Stimulated activated CD4-positive, alpha-beta T cell treated with anti-CD3 and anti-CD28 coated beads, Interleukin-1b, Interleukin-23, amount 100 ng/mL, for 48 hours (primary cell): ENCODE data around the gene CENPU.
"Not testable (repeated sequence)": the region's sequence is repeated elsewhere in the genome, so short reads cannot be mapped to it uniquely, and the experiment has no call there.

Experiments
- DNase-seq: peaks from one replicate; pipeline ENCODE4 v3.0.0-alpha.2; 2020

The CENPU gene

DNA sequence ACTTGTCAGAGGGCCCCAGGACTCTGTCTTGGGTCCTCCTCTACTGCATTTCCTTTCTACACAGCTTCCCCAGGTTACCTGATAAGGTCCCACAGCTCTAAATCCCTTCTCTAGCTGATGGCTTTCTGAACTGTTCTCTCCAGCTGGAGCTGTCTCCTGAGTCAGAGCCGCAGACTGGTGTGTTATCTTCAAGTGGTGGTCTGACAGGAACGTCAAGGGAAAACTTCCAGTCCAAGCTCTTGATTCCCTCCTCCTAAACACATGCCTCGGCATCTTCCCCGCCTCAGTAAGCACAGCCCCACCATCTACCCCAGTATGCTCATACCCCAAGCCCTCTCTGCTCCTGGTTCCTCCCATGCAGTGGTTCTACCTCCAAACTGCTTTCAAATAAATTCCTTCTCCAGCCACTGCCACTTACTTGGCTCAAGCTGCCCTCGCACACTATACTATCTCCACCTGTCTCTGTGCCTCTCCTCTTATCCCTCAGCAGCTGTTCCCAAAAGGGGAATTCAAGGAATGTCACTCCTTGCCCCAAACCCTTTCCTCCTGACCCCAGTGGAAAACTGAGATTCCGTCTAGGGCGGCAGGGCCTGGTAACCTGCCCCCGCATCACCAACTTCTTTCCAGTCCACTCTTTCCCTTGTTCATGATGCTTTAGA is 17.2 kb upstream of the CENPU start:
- no peak for DNase-seq

DNA sequence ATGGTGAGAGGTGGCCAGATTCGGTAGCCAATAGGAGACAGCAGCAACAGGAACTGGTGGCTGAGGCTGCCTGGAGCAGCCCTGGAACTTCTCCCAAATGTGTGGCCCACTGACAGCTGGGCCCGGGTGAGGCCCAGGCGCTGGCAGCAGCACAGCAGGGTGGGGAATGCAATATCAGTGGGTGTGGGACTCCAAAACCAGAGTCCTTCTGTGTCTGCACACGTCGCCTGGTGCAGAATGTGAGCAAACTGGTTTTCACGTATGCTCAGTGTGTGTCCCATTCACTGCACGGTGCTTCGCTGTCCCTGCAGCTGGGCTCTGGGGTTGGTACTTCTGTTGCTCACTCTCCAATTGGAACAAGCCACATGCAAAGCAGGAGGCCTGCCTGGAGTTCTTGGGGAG is 14.4 kb upstream of the CENPU start:
- no peak for DNase-seq

DNA sequence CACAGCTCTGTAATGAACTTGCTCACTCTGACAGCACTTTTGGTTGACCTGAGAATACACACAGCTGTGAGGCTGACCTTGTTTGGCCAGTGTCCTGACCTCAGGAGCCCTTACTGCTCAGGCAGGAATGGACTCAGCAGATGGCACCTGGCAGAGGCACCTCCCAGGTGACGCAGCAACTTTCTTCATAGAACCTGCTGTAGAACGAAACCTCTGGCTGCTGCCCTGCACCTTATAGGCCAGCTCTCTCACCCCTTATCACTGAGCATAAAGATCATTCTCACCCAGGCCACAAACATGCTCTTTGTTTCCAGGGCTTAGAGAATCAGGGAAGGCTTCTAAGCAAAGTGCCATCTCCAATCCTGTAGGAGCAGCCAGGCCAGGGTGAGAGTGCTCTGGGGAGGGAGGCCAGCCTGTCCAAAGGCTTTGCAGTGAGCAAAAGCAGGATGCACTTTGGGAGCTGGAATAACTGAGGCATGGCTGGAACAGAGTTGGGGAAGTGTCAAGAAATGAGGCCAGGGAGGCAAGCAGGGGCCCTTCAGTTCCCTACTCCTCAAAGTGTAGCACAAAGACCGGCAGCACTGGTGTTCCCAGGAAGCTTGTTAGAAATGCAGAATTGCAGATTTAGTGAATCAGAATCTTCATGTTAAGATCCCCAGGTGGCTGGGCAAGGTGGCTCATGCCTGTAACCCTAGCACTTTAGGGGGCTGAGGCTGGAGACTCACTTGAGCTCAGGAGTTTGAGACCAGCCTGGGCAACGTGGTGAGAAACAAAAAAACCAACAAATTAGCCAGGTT is 13.3 kb upstream of the CENPU start:
- DNase-seq, result no peak

DNA sequence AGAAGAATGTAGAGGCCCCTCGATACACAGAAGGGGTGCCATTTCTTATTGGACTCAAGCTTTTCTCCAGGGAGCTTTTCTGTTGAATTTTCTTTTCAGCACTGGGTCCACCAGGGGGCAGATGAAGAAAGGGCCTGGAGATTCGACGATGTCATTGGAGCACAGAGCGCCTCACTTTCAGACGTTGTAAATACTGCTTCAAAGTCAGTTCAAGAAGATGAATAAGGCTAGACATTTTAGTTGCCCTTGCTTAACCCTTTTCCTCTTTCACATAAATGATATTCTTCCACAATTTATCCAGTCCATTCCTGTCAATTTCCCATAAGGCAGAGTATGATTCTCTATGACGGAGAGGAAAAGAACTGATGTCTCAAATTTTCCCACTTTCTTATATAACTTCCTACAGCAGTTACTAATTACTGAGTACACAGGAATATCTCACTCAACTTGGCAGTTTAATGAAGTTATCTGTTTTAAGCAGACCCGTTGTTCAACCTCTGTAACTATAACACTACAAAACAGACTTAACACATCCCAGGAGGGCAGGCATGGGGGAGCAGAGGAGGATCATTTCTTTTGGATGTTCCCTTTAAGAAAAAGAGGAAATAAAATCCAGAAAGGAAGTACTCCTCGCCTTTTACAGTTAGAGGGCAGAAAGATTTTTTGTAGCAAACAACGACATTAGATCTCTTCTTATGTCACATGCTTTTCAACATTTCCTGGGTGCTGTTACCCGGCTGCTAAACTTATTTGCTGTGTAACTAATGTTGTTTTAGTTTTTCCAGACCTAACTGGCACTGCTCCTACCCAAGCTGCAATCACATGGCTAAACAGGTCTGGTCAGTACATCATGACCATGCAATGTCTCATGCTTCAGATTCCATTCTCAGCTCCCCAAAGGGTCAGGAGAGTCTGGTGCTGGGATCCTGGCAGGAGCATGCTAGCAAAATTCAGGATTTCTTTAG is 12.2 kb upstream of the CENPU start:
- peak; percentile 69 for DNase-seq

DNA sequence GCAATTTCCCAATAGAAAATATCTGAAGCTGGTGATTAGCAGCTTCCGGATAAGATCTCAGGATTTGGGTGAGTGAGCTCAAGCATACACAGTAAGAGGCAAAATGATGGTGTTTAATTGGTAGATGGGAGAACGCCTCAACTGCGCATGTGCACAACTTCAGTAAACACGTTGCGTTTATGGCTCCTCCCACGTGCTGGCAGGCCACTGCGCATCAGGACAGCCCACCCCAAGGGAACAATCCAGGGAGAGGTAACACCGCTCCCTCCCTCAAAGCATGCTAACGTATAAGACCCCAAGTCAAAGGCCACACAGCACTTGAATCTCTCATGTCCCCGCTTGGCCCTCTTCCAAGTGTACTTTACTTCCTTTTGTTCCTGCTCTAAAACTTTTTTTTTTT is 10.3 kb upstream of the CENPU start:
- no peak for DNase-seq

DNA sequence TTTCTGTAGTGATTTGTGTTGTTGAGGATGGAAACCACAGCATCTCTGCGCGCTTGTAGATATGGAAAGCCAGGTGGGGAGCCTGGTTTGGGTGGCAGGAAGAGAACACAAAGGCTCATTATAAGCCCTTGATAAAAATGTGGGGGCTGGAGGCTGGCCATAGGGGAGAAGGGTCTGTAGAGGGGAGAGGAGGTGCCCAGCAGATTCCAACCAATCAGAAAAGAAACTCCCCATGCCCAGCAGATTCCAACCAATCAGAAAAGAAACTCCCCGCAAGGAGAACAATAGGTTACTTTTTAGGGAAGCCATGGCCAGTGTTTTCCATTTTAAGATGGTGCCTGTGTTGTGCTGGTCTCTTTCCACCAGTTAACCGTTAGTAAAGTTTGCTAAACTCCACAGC is 9.8 kb upstream of the CENPU start:
- no peak for DNase-seq

DNA sequence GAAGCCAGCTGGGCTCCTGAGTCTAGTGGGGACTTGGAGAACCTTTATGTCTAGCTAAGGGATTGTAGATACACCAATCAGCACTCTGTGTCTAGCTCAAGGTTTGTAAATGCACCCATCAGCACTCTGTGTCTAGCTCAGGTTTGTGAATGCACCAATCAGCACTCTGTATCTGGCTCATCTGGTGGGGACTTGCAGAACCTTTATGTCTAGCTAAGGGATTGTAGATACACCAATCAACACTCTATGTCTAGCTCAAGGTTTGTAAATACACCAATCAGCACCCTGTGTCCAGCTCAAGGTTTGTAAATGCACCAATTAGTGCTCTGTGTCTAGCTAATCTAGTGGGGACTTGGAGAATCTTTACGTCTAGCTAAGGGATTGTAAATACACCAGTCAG is 7.8 kb upstream of the CENPU start:
- DNase-seq, result not testable (repeated sequence)

DNA sequence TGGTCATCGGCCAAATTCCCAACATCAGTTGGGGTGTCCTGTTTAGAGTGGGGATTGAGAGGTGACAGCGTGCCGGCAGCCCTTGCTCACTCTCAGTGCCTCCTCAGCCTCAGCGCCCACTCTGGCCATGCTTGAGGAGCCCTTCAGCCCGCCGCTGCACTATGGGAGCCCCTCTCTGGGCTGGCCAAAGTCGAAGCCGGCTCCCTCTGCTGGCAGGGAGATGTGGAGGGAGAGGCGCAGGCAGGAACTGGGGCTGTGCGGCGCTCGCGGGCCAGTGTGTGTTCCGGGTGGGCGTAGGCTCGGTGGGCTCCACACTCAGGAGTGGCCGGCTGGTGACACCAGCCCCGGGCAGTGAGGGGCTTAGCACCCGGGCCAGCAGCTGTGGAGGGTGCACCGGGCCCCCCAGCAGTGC is 7.1 kb upstream of the CENPU start:
- DNase-seq, result no peak

DNA sequence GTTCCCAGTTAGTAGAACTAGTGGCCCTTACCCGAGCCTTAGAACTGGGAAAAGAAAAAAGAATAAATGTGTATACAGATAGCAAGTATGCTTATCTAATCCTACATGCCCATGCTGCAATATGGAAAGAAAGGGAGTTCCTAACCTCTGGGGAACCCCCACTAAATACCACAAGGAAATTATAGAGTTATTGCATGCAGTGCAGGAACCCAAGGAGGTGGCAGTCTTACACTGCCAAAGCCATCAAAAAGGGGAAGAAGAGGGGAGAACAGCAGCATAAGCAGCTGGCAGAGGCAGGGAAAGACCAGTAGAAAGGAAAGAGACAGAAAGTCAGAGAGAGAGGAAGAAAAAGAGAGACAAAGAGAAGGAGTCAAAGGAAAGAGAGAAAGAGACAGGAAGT is 5.7 kb upstream of the CENPU start:
- DNase-seq, result not testable (repeated sequence)

DNA sequence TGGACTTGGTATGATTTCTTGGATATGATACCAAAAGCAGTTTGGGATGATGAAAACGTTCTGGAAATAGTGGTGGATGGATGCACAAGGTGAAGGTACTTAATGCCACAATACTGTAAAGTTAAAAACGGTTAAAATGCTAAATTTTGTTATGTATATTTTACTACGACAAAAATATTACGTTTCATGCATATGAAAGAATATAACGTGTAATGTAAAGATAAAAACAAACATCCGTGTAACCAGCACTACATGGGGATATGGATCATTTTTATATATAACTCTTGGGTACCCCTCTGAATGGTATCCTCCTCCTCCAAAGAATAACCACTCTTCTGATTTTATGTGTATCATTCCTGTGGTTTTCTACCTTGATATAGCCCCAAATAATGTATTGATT is 862 bp upstream of the CENPU start:
- no peak for DNase-seq

DNA sequence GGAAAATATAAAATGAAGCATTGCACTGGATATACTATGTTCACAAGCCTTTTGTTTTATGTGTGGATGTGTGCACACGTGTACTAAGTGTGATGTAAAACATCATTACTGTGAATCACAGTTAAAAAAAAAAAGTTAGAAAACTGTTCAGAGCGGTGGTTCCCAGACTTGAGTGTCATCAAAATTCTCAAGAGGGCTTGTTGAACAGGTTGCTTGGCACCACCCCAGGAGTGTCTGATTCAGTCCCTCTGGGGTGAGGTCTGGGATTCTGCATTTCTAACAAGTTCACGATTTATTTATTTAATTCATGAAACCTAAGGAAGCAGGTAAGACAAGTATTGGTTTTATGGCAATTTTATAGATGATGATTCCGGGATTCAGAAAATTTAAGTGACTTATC is 1.8 kb downstream of the CENPU start:
- DNase-seq, result peak; percentile 24

DNA sequence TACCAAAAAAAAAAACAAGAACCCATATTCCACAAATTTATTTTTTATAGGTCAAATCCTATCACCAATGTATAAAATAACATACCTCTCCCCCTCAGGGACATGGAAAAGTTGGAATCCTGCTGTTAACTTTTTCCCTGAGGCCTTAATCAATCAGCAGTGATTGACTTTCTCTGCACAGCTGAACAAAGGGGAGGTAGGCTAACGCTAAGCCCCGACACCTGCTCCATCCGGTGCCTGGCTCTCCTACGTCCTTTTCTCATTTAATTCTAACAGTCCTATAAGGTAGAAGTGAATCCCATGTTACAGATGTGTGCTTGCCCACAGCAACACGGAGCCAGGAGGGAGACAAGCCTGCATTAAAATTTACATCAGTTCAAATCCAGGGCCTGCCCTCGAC is 2.8 kb downstream of the CENPU start:
- no peak for DNase-seq

DNA sequence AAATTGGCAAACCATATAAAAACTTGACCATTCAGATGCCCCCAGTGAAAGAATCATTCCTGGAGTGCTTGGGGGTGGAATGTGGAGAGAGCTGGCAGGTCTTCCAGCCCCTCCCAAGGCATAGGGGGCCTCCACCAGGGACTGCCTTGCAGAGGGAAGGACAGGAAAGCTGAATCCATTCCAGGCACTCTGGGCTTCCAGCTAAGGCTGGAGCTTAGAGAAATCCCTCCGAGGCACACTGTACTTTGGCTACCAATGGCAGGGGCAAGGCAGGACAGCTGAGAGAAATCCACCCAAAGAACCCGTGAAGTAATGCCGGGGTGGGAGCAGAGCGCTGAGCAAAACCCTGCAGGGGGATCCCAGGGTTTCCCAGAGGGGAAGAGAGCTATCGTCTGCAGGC is 4.0 kb downstream of the CENPU start:
- no peak for DNase-seq

DNA sequence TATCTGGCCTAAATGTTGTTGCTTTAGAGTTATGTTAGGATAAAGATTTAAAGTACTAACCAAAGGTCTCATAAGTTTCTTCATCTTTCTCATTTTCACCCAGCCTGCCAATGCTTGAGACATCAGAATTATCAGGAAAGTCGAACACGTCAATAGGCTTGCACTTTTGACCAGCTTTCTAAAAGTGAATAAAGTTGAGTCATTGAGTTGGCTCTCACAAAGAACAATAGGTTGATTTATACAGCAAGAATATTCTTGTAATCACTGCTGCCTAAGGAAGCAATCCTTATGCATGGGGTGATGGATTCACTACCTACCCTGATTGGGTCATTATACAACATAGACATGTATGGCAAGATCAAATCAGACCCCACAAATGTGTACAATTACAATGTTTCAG is 5.0 kb downstream of the CENPU start:
- no peak for DNase-seq

DNA sequence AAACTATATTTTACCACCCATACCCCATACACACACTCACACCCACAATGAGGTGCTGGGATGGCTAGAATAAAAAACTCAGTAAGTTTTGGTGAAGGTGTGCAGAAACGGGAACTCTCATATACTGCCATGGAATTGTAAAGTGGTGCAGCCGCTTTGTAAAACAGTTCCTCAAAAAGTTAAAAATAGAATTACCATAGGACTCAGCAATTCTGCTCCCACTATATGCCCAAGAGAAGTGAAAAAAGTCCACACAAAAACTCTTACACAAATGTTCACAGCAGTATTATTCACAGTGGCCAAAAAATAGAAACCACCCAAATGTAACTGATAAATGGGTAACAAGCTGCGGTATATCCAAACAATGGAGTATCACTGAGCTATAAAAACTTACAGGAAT is 6.5 kb downstream of the CENPU start:
- DNase-seq, result no peak

DNA sequence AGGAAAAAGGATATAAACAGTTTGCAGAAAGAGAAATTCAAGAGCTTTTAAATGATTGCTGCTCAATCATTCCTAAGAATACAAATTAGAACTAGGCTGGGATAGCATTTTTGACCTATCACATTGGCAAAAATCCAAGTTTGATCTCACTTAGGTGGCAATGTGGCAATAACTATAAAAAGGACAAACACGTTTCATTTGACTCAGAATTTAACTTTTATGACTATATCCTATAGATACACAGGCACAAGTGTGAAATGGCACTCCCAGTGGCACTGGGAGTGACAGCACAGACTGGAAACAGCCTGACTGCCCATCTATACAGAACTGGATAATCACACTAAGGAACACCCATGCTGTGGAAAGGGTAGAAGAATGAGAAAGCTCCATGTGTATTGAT is 11.1 kb downstream of the CENPU start:
- no peak for DNase-seq

DNA sequence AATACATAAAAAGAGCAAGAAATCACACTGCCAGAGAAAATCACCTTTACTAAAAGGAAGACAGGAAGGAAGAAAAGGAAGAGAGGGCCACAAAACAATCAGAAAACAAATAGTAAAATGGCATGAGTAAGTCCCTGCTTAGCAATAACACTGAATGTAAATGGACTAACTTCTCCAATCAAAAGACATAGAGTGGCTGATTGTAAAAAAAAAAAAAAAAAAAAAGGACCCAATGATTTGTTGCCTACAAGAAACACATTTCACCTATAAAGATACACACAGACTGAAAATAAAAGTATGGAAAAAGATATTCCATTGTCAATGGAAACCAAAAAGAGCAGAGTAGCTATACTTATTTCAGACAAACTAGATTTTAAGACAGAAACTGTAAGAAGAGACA is 12.6 kb downstream of the CENPU start:
- no peak for DNase-seq

DNA sequence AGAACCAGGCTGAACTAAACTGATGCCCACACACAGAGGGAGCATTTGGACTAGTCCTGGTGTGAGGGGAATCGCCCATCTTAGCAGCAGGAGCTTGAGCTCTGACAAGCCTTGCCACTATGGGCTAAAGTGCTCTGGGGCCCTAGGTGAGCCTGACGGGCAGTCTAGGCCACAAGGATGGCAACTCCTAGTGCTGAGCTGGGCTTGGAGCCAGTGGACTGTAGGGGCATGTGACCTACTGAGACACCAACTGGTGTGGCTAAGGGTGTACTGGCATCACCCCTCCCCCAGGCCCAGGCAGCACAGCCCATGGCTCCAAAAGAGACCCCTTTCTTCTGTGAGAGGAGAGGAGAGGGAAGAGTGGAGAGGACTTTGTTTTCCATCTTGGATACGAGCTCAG is 14.5 kb downstream of the CENPU start:
- DNase-seq, result no peak

DNA sequence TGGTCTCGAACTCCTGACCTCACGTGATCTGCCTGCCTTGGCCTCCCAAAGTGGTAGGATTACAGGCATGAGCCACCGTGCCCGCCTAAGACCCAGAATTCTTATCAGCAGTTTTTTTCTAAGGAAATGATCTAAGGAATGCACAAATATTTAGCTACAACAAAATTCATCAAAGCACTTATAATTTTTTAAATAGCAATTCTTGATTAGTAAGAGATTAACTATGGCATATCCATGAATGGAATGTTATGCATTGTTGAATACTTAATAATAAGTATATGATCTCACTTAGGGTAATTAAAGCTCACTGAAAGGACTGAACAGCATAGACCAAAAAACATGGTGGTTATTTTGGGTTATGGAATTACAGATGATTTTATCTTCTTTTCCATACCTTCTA is 18.4 kb downstream of the CENPU start:
- no peak for DNase-seq

DNA sequence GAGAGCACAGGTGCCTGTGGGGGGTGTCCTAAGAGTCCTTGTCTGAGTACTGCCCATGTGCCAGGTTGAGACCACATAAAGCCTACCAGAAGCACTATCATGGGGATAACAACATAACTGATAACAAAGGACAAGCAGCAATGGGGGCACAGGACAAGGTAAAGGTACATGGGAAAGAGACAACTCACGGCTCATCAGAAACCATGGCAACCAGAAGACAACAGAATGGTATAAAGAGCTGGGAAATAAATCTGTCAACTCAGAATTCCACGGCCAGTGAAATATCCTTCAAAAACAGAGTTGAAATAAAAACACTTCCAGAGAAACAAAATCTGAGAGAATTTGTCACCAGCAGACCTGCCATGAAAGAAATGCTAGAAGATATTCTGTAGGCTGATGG is 20.0 kb downstream of the CENPU start:
- DNase-seq, result no peak

DNA sequence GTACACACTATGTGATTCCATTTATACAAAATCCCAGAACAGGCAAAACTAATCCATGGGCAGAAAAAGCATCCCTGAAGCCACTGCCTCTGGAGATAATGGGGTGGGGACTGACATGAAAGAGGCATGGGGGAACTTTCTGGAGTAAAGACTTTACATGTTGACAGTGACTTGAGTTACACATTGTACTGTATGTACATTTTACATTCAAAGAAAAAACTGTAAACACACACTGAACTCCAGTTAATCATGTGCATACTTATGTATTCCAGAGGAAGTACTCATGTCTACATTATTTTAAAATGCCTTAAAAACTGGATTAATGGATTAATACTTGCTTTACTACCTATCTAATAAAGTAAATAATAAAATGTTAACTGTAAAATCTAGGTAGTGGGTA is 21.6 kb downstream of the CENPU start:
- no peak for DNase-seq

DNA sequence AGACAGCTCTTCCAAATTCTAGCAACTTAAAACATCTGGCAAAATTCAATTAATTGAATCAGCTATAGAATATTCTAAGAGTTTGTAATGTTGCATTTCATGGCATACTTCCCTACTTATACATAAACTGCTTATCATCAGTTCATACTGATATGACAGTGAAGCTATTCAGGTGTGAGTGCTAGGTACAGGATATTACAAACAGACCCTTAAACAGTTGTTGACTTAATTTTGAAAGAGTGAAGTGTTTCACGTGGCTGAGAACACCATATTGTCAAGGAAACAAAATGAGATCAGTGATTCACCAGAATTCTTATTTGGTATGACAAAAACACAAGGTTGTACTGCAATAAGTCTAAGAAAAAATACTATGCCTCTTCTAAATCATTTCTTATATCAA is 27.4 kb downstream of the CENPU start:
- no peak for DNase-seq

DNA sequence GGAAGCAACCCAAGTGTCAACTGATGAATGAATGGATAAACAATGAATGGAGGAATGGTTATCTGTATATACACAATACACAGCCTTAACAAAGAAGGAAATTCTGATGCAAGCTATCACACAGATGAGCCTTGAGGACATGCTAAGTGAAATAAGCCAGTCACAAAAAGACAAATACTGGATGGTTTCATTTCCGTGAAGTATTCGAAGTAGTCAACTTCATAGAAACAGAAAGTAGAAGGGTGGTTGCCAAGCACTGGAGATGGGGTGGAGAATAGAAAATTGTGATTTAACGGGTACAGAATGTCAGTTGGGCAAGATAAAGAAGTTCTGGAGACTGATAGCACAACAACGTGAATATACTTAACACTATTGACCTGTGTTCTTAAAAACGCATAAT is 28.2 kb downstream of the CENPU start:
- DNase-seq, result no peak

DNA sequence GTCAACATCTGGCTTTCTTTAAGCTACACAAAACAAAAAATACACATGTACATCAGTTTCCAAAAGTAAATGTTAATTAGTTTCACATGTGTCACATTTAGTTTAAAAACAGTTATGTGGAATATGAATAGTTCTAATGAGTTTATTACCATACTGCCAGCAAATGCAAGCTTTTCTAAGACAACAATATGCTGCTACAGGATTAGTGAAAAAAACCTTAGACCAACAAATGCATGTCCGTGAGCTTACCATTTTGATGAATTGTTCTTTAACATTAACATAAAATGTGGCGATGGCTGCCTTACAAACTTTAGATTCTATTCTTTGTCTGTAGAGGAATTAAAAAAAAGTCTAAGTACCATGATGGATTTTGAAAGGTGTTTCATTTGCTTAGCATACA is 31.8 kb downstream of the CENPU start:
- DNase-seq, result no peak
